Stimulated activated CD8-positive, alpha-beta memory T cell treated with anti-CD3 and anti-CD28 coated beads, Interleukin-4, amount 100 ng/mL, for 48 hours (primary cell): ENCODE results near the gene FIS1.
"Not testable (repeated sequence)": the region's sequence is repeated elsewhere in the genome, so short reads cannot be mapped to it uniquely, and the experiment has no call there.

Source experiments
- DNase-seq: peaks from one replicate; pipeline ENCODE4 v3.0.0-alpha.2; 2020

The FIS1 gene

DNA sequence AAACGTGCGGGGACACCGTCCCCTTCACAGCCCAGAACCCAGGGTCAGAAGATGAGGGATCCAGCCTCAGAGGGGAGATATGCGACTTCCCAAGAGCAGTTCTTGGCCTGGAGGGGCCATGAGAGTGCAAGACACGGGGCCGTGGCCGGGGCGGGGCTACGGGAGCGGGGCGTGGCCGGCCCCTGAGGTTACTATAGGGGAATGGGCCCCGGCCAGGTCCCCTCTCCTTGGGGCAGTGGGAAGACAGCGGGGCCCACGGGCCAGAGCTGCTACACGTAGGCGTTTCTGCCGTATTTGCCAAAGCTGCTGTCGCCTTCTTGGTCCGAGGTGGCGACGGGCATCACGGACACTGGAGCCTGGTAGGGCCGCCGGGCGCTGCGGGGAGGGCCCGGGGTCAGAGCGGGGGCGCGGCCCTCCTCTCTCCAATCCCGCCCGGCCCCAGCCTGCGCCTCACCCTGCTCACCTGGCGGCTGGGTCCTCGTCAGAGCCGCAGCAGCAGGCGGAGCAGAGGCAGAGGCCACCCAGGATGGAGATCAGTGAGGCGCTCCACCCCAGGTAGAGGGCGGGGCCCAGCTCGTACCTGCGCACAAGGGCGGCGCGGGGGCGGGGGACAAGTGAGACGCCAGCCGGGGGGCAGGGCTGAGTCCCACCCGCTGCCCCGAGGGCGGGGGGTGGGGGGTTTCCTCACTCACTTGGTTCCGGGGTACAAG is 12.6 kb downstream of the FIS1 start:
- no peak for DNase-seq

DNA sequence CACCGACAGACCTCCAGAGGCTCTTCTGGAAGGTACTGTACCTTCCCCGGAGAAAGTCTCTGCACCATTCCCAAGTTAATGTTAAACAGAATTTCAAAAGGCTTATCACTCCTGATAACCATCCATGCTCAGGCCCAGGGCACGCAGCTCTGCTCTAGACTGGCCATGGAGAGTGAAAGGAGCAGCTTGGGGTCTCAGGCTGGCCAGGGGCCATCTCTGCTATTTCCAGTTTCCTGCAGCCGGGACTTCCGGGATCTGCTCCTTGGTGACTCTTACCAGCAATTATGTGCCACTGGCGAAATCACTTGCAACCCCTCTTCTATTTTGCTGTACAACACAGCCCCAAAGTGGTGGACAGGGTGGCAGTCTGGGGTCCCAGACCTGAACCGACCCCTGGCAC is 13.2 kb downstream of the FIS1 start:
- no peak for DNase-seq

DNA sequence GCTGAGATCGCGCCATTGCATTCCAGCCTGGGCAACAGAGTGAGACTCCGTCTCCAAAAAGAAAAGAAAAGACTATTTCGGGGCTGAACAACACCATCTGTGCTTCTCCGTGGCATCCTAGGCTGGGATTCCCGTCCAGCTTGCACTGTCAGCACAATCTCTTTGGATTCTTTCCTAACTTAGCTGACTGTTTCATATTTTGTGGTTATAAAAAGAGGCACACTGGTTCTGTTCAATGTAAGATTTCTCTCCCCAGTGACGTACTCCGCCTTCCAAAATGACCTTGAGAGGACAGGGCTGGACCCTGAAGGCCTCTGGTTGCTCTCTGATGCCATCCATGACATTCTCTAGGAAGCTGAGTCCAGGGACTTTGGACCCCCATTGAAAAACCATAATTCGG is 18.2 kb downstream of the FIS1 start:
- DNase-seq, result no peak

DNA sequence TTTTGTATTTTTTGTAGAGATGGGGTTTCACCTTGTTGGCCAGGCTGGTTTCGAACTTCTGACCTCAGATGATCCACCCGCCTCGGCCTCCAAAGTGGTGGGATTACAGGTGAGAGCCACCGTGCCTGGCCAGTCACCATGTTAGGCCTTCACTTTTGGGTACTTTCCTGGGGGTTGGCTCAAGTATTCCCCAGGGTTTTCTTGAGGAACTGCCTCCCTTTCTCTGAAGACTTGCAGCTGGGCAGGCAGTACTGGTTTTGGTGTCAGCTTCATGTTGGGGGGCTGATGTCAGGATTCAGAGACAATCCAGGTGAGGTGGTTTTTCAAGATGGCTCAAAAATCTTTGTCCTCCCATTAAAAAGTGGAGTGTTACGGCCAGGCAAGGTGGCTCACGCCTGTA is 19.2 kb downstream of the FIS1 start:
- DNase-seq, result no peak

DNA sequence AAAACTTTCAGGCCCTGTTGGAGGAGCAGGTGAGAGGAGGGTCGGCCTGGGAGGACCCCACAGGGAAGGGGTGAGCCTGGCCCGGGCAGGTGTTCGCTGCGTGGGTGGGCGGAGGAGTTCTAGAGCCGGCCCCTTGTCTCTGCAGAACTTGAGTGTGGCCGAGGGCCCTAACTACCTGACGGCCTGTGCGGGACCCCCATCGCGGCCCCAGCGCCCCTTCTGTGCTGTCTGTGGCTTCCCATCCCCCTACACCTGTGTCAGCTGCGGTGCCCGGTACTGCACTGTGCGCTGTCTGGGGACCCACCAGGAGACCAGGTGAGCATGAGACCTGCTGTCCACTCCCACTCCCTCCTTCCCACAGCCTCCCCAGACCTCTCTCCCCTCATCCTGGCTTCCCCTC is 21.4 kb downstream of the FIS1 start:
- DNase-seq, result no peak

DNA sequence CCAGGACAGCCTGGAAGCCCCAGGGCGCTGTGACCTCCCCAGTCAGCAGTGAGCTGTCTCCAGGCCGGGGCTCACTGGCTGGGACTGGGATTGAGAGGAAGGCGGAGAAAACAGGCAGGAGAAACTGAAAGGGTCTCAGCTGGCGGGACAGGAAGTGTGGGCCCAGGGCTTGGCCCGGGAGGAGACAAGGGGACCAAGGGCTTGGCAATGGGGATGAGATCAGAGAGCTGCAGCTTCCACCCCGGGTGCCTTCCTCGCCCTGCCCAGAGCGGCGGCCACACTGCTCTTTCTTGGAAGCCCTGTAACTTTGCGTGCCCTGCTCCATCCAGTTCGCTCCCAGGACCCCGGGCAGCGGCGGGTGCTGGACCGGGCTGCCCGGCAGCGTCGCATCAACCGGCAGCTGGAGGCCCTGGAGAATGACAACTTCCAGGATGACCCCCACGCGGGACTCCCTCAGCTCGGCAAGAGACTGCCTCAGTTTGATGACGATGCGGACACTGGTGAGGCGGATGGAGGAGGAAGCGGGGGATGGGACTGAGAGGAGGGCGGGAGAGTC is 22.5 kb downstream of the FIS1 start:
- DNase-seq, result no peak

DNA sequence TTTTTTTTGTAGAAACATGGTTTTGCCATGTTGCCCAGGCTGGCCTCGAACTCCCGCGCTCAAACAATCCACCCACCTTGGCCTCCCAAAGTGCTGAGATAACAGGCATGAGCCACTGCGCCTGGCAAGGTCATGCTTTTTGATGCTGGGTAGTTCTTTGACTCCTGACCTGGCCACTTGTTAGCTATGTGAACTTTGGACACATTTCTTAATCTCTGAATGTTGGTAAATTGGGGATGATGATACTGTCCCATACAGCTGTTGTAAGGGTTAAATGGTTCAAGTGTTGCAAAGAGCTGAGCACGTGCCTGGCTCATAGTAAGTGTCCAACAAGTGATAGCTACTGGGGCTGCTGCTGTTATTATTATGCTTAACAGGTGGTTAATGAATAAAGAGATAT is 24.6 kb downstream of the FIS1 start:
- DNase-seq, result no peak

DNA sequence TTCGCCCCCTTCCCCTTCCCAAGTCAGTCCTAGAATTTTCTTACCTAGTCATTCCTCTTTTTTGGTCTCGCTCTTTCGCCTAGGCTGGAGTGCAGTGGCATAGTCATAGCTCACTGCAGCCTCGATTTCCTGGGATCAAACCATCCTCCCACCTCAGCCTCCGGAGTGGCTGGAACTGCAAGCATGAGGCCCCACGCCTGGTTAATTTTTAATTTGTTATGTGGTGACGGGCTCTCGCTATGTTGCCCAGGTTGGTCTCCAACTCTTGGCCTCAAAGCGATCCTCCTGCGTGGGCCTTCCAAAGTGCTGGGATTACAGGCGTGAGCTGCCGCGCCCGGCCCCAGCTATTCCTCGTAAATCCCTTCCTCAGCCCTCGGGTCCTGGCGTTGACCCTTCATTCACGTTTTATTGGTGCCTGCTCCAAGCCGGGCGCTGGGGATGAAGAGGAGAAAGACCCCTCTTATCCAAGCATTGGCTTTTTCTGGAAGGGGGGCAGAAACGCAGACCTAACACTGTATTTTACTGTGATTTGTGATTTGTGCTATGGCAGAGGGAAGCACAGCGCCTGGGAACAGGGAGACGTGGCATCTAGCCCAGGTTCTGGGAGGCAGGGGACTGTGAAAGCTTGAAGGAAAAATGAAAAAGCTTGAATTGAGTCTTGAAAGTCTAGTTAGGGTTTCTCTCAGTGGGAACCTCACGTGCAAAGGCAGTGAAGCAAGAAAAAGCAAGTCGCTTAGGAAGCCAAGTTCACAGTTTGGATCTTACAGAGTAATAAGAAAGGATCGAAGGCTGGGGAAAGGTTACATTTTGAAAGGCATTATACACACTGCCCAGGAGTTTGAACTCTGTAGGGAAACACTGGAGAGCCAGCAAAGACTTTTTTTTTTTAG is 26.4 kb downstream of the FIS1 start:
- DNase-seq, result no peak

DNA sequence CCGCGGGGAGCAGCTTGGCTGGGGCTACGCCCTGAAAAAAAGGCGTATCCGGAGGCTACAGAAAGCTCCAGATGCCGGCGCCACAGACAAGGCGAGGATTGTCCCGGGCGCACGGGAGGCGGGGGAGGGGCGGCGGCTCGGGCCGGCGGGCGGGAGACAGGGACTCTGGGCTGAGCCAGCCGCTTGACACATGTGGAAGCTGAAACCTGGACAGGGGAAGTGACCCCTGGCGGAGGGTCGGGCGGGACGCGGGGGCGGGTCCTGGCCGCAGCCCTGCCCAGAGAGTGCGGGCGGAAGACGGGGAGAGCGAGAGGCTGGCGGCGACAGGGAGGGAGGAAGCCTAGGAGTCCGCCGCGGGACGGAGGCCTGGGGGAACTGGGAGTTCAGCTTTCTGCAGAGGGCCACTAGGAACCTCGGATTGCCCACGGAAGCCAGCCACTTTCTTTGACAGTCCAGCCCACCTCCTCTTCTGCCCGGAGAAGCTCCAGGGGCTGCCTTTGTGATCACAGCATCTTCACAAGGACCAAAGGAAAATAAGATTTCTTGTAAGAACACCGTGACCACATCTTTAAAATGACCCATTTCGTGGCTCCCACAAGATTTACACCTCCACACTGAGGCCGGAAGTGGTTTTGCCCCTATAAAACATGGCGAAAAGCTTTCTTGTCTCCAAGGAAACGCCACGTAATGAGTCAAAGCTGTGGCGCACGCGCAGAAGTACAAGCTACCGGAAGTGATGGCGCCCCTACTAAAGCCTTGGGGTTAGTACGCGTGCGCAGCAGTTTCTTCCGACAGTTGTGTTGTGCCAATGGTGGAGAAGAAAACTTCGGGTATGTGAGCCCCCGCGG is 27.3 kb downstream of the FIS1 start, which contains the start of the genes PLOD3 and ZNHIT1:
Gene PLOD3, minus strand, starts transcription at position 194 of the 848 bp plus-strand sequence. CDS start 307 bp downstream, outside the sequence.
Gene ZNHIT1, plus strand, starts transcription at position 778 of the 848 bp plus-strand sequence. Its CDS starts 31 bp downstream, at position 809.
- peak; percentile 95 for DNase-seq

DNA sequence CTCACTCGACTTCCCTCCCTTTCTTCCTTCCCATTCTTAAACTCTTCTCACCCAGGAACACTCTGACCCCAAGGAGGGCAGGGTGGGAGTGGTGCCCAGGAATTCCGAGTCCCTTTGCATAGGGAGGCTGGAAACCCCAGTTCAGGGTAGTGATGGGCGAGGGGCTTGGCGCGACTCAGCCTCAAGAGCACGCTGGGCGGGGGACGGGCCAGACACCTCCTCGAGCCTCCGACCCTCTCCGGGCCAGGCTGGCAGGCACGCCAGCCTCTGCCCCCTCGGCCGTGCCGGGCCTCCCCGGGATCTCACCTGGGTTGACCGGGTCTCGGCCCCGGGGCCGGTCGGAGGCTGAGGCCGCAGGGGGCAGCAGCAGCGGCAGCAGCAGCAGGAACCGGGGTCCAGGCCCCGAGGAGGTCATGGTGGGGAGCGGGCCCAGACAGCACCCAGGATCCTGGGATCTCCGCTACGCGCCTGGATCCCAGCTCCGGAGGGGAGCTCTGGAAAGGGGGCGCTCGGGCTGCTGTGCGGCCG is 28.0 kb downstream of the FIS1 start:
- no peak for DNase-seq

DNA sequence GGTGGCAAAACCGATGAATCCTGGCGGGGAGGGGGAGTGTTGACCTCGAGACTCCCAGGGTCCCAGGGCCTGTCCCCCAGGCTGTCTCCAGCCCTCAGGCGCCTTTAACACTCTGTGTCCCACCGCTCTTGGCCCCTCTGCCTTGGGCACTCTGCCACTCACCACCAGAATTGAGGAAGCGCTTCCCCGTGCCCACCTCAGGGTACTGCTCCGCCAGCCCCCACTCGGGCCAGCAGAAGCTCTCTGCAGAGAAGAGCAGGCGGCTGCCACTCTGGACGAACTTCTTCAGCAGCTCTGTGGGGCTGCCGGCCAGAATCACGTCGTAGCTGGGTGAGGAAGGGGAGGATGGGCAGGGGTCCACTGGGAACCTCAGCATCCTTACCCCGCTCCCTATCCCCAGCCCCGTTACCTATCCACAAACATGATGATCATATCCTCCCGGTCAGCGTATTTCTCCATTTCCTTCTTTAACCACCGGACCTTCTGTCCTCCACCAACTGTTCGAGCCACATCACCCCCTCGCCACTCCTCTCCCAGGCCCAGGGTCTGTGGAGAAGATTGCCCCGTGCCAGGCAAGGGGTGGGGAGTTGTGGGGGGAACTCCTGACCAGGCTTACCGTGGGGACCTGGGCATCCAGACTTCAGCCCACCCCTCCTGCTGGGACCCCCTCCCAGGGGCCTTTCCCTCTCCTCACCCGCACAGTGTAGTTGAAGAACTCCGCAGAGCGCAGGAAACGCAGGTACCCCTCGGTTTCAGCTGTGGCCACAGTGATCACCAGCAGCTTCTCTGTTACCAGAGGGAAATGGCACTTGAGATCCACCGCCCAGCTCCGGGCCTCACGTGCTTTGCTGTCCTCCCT is 28.7 kb downstream of the FIS1 start:
- peak; percentile 30 for DNase-seq

DNA sequence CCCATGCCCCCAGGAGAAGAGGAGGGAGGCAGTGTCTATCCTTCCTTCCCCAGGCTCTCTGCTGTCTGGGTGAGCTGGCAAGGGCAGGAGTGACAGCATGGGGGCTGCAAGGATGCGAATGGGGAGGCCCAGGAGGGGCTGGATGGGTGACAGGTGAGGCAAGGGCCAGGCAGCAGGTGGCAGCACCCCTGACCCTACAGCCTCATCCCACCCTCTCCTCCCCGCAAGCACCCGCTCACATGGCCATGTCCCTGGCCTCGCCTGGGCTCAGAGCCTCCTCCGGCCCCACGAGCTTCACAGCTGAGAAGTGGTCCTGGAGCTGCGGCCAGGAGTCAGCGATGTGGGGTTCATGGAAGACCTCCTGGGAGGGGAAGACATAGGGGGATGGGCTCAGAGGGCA is 32.9 kb downstream of the FIS1 start:
- no peak for DNase-seq

DNA sequence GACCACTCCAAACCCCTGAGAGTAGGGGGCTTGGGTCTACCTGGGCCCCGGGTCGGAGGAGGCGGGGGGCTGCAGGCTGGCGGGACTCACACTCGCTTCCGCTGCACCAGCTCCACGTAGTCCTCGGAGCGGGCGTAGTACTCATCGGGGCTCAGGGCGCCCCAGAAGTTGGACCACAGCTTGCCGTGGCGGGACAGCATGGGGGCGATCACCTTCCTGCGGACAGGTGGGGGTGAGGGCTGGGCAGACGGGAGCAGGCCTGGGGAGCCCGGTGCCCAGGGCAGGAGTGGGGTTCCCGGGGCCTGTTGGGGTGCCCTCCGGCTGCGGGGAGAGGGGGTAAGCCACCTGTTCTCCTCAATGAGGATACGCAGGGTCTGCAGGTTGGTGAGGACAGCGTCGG is 33.4 kb downstream of the FIS1 start:
- no peak for DNase-seq

DNA sequence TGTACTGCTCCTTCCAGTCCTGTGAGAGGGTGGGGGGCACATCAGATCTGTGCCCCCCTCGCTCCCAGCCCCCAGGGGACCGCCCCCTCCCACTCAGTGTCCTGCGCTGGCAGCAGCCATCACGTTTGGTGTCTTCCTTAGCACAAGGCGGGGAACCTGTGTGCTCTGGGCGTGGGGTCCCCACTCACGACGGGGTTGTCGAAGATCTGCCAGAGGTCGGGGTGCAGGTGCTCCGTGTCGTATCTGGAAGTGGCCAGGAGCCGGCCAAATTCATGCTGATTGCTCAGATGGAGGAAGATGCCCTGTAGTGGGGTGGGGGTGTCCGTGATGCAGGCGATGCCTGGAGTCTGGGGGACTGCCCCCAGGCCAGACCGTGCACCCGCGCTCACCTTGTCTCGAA is 34.7 kb downstream of the FIS1 start:
- no peak for DNase-seq

DNA sequence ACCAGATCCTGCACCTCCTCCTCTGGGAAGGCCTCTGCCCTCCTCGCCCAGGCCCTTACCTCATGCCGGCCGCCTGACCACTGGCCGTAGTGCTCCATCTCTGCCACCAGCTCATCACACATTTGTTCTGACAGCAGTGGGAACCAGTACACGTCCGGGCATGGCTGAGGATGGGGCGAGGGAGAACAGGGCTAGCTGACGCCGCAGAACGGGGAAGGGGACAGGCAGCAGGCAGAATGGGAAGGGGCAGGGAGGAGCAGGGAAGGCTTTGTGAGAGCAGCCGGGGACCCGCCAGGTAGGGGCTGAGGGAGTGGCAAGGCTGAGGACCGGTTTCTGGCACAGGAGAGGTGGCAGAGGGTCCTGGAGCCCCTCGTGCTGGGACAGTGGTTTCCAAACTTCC is 36.1 kb downstream of the FIS1 start:
- DNase-seq, result no peak

DNA sequence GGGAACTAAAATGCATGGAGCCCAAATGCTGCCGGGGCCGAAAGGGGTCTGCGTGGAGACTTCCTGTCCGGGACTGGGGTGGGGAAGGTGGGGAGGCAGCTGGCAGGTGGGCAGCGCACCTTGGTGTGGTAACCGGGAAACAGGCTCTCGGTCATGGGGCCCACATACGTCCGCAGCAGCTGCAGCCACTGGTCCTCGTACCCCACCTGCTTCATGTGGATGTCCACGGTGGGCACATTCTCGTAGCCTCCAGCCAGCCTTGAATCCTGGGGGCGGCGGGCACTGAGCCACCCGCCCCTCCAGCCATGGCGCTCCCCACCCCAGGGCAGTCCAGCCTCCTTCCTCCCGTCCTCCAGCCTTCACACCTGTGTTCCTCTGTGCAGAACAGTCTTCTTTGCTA is 37.4 kb downstream of the FIS1 start:
- no peak for DNase-seq

DNA sequence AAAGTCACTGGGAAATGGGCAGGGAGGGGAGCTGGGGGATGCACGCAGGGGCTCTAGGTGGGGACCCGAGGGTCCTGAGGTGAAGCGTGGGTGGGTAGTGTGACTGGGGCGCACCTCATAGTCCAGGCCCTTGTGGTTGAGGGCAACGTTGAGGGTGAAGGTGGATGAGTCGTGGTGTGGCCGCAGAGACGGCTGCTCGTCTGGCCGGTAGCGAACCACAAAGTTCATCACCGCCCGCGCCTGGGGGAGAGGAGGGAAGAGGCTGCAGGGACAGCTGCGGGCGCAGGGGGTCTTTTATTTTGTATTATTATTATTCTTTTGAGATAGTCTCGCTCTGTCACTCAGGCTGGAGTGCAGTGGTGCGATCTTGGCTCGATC is 38.2 kb downstream of the FIS1 start:
- no peak for DNase-seq

DNA sequence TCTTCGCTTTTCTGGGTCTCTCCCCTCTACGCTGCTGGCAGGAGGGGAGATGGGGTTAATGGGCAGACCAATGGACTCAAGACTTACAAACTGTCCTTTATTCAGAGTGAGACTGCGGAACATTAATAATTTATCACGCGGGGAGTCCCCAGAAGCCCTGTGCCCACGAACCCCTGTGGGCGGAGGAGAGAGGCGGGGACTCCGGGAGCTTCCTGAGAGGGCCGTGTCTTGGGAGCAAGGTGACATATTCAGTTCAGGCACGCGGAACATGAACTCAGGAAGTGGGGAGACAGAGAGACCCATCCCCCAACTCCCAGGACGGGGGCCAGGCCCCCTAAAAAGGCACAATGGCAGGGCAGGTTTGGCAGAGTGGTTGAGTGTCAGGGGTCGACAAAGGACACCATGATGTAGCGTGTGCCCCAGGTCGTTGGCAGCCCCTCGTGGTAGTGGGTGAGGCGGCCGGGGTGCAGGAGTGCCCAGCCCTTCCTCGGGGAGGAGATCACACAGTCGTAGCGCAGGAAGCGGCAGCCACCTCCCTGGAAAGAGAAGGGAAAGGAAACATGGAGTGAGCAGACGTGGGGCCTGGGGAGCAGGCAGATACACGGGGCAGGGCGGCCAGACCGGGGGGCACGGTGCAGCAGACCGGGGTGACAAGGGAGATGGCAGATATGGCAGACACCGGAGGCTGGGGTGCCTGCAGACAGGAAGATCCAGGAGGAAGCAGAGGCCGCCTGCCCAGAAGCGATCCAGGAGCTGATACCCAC is 38.8 kb downstream of the FIS1 start:
- no peak for DNase-seq

DNA sequence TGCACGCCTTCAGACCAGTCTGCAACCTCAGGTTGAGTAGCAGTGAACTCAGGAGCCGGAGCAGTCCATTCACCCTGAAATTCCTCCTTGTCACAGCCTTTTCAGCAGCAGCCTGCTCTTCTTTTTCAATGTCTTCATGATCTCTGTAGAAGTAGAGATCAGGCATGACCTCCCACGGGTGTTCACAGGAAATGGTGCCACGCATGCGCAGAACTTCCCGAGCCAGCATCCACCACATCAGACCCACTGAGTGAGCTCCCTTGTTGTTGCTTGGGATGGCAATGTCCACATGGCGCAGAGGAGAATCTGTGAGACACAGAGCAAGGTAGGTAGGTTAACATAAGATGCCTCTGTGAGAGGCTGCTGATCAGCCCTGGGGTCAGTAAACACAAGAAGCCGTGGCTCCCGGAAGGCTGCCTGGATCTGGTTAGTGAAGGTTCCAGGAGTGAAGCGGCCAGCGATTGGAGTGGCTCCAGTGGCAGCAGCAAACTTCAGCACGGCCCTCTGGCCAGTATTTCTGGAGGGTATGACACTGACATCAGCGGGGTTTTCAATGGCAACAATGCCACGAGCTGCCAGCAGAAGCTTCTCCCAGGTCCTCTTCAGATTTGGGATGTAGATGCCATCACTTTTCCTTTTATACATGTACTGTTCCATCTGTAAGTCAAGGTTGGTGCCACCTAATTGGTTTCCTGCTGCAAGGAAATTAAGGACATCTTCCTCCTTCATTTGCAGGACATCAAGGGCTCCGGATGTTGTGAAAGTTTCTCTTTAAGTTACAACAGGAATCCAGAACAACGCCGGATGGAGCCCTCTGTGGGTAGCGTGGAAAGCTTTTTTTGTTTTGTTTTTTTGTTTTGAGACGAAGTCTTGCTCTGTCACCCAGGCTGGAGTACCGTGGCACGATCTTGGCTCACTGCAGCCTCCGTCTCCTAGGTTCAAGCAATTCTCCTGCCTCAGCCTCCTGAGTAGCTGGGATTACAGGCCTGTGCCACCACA is 40.8 kb downstream of the FIS1 start:
- DNase-seq, result not testable (repeated sequence)

DNA sequence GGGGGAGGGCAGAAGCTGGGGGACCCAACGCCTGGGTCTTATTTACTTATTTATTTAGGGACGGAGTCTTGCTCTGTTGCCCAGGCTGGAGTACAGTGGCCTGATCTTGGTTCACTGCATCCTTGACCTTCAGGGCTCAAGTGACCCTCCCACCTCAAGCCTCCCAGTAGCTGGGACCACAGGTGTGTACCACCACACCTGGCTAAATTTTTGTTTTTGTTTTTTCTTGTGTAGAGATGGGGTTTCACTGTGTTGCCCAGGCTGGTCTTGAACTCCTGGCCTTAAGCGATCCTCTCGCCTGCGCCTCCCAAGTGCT is 42.3 kb downstream of the FIS1 start:
- DNase-seq, result no peak
